Astrocyte (in vitro differentiated cells and primary cell): ENCODE measurements around the gene ALDH1A2.

Experiments used
- CTCF ChIP-seq: IDR thresholded peaks from 2 replicates; pipeline ENCODE4 v1.5.1; 2011; ENCODE audit warnings: low read depth, mild to moderate bottlenecking, inconsistent platforms, low read length, moderate library complexity; ENCODE audit not compliant: insufficient read depth
- EZH2 ChIP-seq: IDR thresholded peaks from 2 replicates; pipeline ENCODE4 v1.6.1; 2012; ENCODE audit warnings: mild to moderate bottlenecking, low read length, inconsistent platforms; ENCODE audit not compliant: insufficient read depth

GRCh38 chr15:57972864-57973263 is 92.6 kb downstream of the ALDH1A2 start:
- TF ChIP-seq CTCF (no peak), EZH2 (no peak)
